ENCODE data around the gene AP1S3.
"Not testable (repeated sequence)": the region's sequence is repeated elsewhere in the genome, so short reads cannot be mapped to it uniquely, and the experiment has no call there.

AP1S3 gene

DNA sequence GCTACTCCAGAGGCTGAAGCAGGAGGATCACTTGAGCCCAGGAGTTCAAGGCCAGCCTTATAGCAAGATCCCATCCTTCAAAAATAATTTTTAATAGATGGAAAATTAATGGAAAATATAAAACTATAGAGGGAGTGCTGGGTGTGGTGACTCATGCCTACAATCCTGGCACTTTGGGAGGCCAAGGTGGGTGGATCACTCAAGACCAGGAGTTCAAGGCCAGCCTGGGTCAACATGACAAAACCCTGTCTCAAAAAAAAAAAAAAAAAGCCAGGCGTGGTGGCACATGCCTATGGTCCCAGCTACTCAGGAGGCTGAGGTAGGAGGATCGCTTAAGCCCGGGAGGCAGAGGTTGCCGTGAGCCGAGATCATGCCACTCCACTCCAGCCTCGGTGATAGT is 48.0 kb downstream of the AP1S3 start:
- Histone ChIP-seq H3K4me1 (ENCODE audit: control insufficient read depth, insufficient read depth, low read length) (peaks cover 2% of the 10 kb centered on the region; the same call in 1 of the 2 replicates), H3K36me3 (ENCODE audit: control insufficient read depth in 2 of 2, insufficient read depth in 1 of 2, low read length in 2 of 2) (no peaks in the 10 kb centered on the region), H3K4me3 (ENCODE audit: low read depth, low read length) (no peak overlapping the region), H3K27ac (ENCODE audit: extremely low read depth, low read depth, low read length) (no peak overlapping the region), H3K9me3 (ENCODE audit: control insufficient read depth, insufficient read depth, low read depth, low read length) (no peaks in the 10 kb centered on the region)
- CTCF ChIA-PET = interaction anchor here (1.5 to 1.8 kb wide), 2 partner anchors 9 to 89 kb away, joined by 4 to 5 read pairs; no protein-coding TSS in a partner anchor
- POLR2A ChIA-PET = no interaction called here
- TF ChIP-seq, protein P1, sequence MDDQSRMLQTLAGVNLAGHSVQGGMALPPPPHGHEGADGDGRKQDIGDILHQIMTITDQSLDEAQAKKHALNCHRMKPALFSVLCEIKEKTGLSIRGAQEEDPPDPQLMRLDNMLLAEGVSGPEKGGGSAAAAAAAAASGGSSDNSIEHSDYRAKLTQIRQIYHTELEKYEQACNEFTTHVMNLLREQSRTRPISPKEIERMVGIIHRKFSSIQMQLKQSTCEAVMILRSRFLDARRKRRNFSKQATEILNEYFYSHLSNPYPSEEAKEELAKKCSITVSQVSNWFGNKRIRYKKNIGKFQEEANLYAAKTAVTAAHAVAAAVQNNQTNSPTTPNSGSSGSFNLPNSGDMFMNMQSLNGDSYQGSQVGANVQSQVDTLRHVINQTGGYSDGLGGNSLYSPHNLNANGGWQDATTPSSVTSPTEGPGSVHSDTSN (CRISPR knock-in tag; IDR thresholded peaks at IDR 0.05) = no peak
- TF ChIP-seq, protein P2, sequence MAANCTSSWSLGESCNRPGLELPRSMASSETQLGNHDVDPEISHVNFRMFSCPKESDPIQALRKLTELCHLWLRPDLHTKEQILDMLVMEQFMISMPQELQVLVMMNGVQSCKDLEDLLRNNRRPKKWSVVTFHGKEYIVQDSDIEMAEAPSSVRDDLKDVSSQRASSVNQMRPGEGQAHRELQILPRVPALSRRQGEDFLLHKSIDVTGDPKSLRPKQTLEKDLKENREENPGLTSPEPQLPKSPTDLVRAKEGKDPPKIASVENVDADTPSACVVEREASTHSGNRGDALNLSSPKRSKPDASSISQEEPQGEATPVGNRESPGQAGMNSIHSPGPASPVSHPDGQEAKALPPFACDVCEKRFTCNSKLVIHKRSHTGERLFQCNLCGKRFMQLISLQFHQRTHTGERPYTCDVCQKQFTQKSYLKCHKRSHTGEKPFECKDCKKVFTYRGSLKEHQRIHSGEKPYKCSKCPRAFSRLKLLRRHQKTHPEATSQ (tag by site-specific recombination; IDR thresholded peaks at IDR 0.05) = no peak
- no peak for TF ChIP-seq ZNF48 (tag by site-specific recombination; IDR thresholded peaks at IDR 0.05)
- no peak for TF ChIP-seq ZNF2 (tag by site-specific recombination; IDR thresholded peaks at IDR 0.05)
- TF ChIP-seq EGR2 (tag by site-specific recombination; IDR thresholded peaks at IDR 0.05; ENCODE audit: low read depth) = no peak
- TF ChIP-seq, protein P3, sequence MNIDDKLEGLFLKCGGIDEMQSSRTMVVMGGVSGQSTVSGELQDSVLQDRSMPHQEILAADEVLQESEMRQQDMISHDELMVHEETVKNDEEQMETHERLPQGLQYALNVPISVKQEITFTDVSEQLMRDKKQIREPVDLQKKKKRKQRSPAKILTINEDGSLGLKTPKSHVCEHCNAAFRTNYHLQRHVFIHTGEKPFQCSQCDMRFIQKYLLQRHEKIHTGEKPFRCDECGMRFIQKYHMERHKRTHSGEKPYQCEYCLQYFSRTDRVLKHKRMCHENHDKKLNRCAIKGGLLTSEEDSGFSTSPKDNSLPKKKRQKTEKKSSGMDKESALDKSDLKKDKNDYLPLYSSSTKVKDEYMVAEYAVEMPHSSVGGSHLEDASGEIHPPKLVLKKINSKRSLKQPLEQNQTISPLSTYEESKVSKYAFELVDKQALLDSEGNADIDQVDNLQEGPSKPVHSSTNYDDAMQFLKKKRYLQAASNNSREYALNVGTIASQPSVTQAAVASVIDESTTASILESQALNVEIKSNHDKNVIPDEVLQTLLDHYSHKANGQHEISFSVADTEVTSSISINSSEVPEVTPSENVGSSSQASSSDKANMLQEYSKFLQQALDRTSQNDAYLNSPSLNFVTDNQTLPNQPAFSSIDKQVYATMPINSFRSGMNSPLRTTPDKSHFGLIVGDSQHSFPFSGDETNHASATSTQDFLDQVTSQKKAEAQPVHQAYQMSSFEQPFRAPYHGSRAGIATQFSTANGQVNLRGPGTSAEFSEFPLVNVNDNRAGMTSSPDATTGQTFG (tag by site-specific recombination; IDR thresholded peaks at IDR 0.05; ENCODE audit: borderline replicate concordance) = no peak
- no peak for TF ChIP-seq ZSCAN23 (tag by site-specific recombination; IDR thresholded peaks at IDR 0.05)
- TF ChIP-seq ZNF571 (tag by site-specific recombination; IDR thresholded peaks at IDR 0.05) = no peak
- no peak for TF ChIP-seq ZNF394 (tag by site-specific recombination; IDR thresholded peaks at IDR 0.05; ENCODE audit: borderline replicate concordance)

DNA sequence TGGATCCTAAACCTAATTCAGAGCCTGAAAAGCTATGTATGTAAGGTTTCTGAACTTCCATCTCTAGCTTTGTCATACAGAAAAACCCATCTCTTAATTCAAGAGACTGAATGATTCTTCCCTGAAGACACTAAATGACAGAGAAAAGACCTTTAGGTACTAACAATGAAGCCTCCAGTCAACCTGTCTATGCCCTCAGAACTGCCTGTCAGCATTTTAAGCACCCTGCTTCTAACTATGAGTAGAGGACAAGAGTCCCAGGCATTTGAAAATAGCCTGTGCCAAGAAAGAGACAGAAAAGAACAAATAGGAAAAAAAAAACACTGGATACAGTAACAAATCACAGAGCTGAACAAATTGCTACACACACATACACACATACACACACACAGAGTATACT is 48.6 kb downstream of the AP1S3 start:
- CTCF ChIA-PET = interaction anchor here (0.6 to 1.8 kb wide), 4 partner anchors 9 to 822 kb away, joined by 3 to 5 read pairs (median 4); no protein-coding TSS in a partner anchor
- H3K4me1 ChIP-seq (ENCODE audit: control insufficient read depth, insufficient read depth, low read length) = peaks cover 2% of the 10 kb centered on the region; the same call in 1 of the 2 replicates
- POLR2A ChIA-PET = no interaction called here
- no peaks in the 10 kb centered on the region for H3K9me3 ChIP-seq (ENCODE audit: control insufficient read depth, insufficient read depth, low read depth, low read length)
- no peak overlapping the region for H3K4me3 ChIP-seq (ENCODE audit: low read depth, low read length)
- no peak overlapping the region for H3K27ac ChIP-seq (ENCODE audit: extremely low read depth, low read depth, low read length)
- H3K36me3 ChIP-seq (ENCODE audit: control insufficient read depth in 2 of 2, insufficient read depth in 1 of 2, low read length in 2 of 2) = no peaks in the 10 kb centered on the region
- TF ChIP-seq ZBTB17 (tag by site-specific recombination; IDR thresholded peaks at IDR 0.05) = no peak
- no peak for TF ChIP-seq ZBTB48 (tag by site-specific recombination; IDR thresholded peaks at IDR 0.05)
- no peak for TF ChIP-seq ZNF600 (tag by site-specific recombination; IDR thresholded peaks at IDR 0.05)
- TF ChIP-seq ZNF221 (tag by site-specific recombination; IDR thresholded peaks at IDR 0.05; ENCODE audit: borderline replicate concordance) = no peak
- TF ChIP-seq RBAK (tag by site-specific recombination; IDR thresholded peaks at IDR 0.05) = no peak
- no peak for TF ChIP-seq ZNF239 (tag by site-specific recombination; IDR thresholded peaks at IDR 0.05)
- no peak for TF ChIP-seq ZNF302 (tag by site-specific recombination; IDR thresholded peaks at IDR 0.05; ENCODE audit: low read depth)
- no peak for TF ChIP-seq ZNF571 (tag by site-specific recombination; IDR thresholded peaks at IDR 0.05)
- TF ChIP-seq, protein P4, sequence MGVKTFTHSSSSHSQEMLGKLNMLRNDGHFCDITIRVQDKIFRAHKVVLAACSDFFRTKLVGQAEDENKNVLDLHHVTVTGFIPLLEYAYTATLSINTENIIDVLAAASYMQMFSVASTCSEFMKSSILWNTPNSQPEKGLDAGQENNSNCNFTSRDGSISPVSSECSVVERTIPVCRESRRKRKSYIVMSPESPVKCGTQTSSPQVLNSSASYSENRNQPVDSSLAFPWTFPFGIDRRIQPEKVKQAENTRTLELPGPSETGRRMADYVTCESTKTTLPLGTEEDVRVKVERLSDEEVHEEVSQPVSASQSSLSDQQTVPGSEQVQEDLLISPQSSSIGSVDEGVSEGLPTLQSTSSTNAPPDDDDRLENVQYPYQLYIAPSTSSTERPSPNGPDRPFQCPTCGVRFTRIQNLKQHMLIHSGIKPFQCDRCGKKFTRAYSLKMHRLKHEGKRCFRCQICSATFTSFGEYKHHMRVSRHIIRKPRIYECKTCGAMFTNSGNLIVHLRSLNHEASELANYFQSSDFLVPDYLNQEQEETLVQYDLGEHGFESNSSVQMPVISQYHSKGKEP (tag by site-specific recombination; IDR thresholded peaks at IDR 0.05) = no peak
- TF ChIP-seq, protein P5, sequence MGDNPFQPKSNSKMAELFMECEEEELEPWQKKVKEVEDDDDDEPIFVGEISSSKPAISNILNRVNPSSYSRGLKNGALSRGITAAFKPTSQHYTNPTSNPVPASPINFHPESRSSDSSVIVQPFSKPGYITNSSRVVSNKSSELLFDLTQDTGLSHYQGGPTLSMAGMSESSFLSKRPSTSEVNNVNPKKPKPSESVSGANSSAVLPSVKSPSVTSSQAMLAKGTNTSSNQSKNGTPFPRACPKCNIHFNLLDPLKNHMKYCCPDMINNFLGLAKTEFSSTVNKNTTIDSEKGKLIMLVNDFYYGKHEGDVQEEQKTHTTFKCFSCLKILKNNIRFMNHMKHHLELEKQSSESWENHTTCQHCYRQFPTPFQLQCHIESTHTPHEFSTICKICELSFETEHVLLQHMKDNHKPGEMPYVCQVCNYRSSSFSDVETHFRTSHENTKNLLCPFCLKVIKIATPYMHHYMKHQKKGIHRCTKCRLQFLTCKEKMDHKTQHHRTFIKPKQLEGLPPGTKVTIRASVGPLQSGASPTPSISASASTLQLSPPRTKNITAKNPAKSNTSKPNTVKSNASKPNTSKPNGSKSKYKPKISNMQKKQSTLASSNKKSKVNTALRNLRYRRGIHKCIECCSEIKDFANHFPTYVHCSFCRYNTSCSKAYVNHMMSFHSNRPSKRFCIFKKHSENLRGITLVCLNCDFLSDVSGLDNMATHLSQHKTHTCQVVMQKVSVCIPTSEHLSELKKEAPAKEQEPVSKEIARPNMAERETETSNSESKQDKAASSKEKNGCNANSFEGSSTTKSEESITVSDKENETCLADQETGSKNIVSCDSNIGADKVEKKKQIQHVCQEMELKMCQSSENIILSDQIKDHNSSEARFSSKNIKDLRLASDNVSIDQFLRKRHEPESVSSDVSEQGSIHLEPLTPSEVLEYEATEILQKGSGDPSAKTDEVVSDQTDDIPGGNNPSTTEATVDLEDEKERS (tag by site-specific recombination; IDR thresholded peaks at IDR 0.05) = no peak
- TF ChIP-seq ZNF335 (tag by site-specific recombination; conservative IDR thresholded peaks at IDR 0.05) = no peak
- no peak for TF ChIP-seq ZNF837 (tag by site-specific recombination; IDR thresholded peaks at IDR 0.05)
- no peak for TF ChIP-seq ZNF529 (tag by site-specific recombination; IDR thresholded peaks at IDR 0.05; ENCODE audit: insufficient replicate concordance)

DNA sequence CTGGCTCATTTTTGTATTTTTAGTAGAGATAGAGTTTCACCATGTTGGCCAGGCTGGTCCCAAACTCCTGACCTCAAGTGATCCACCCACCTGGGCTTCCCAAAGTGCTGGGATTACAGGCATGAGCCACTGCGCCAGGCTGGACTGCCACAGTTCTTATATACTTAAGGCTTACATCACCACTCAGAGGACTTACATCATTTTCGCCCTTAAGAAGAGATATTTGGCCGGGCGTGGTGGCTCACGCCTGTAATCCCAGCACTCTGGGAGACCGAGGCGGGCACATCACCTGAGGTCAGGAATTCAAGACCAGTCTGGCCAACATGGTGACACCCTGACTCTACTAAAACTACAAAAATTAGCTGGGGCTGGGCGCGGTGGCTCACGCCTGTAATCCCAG is 49.3 kb downstream of the AP1S3 start:
- H3K36me3 ChIP-seq (ENCODE audit: control insufficient read depth in 2 of 2, insufficient read depth in 1 of 2, low read length in 2 of 2); H3K9me3 ChIP-seq (ENCODE audit: control insufficient read depth, insufficient read depth, low read depth, low read length); H3K27ac ChIP-seq (ENCODE audit: extremely low read depth, low read depth, low read length); H3K4me3 ChIP-seq (ENCODE audit: low read depth, low read length); POLR2A ChIA-PET; H3K4me1 ChIP-seq (ENCODE audit: control insufficient read depth, insufficient read depth, low read length): not testable (repeated sequence)
- CTCF ChIA-PET = interaction anchor here (0.6 to 1.8 kb wide), 4 partner anchors 10 to 822 kb away, joined by 3 to 5 read pairs (median 4); no protein-coding TSS in a partner anchor

All from HEK293 (cell line).